WERI-Rb-1 (cell line): ENCODE data around the gene CPLX4.

Experiments used
- DNase-seq: peaks from one replicate; pipeline ENCODE4 v3.0.0-alpha.2; 2020
- H3K27ac ChIP-seq: fragments of 250-450 bp; sonication (Bioruptor Pico); 2 replicates; pipeline ENCODE4 v1.5.1; 2020; ENCODE audit warnings: mild to moderate bottlenecking, moderate library complexity
- H3K27me3 ChIP-seq: fragments of 250-450 bp; sonication (Bioruptor Pico); 2 replicates; pipeline ENCODE4 v1.5.1; 2021; ENCODE audit warnings: mild to moderate bottlenecking, low read depth, moderate library complexity; ENCODE audit not compliant: insufficient read depth, severe bottlenecking
- H3K36me3 ChIP-seq: fragments of 250-450 bp; sonication (Bioruptor Pico); 2 replicates; pipeline ENCODE4 v1.5.1; 2020; ENCODE audit warnings: mild to moderate bottlenecking, moderate library complexity
- H3K4me3 ChIP-seq: 2 replicates; pipeline ENCODE4 v1.5.1; 2011; ENCODE audit warnings: low read depth, mild to moderate bottlenecking, control low read depth, low read length
- H3K9me3 ChIP-seq: fragments of 250-450 bp; sonication (Bioruptor Pico); 2 replicates; pipeline ENCODE4 v1.5.1; 2021; ENCODE audit warnings: mild to moderate bottlenecking, moderate library complexity; ENCODE audit not compliant: severe bottlenecking
- CTCF ChIP-seq: IDR thresholded peaks from 2 replicates; pipeline ENCODE4 v1.5.1; 2011; ENCODE audit warnings: low read depth, mild to moderate bottlenecking, control low read depth, inconsistent platforms, low read length

The CPLX4 gene

DNA sequence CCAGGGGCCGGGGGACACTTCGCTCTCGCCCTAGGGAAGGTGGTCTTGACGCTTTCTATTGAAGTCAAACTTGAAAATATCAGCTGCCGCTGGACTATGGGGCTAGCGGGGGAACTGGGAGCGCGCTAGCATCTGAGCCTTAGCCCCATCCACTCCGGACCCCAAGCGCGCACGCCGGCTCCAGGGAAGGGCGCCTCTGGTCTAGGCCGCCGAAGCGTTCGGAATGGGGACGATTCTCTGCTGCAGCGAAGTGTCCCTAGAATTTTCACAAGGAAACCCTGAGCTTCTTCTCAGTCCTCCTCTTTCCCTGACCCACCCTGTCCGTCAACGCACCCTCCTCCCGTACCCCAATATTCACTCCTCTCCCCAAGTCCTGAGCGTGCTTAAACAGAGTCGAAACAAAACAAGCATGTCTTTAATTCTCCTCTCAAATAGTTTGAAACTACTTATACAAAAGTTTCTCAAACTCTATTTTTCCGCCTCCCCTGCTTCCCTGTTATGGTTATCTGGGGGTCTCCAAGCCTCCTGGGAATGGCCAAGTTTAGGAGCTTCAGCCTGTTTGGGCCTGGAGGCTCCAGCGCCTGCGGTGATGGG, 50.2 kb downstream of the CPLX4 start:
- no peak for TF ChIP-seq CTCF
- H3K27ac ChIP-seq = no peak overlapping the region
- peaks cover 5% of the 10 kb centered on the region for H3K9me3 ChIP-seq
- no peak for DNase-seq
- no peaks in the 10 kb centered on the region for H3K27me3 ChIP-seq
- H3K4me3 ChIP-seq = no peak overlapping the region
- peaks cover 64% of the 10 kb centered on the region for H3K36me3 ChIP-seq

GRCh38 chr18:59267503-59268126, 50.8 kb downstream of the CPLX4 start:
- H3K27ac ChIP-seq = peak overlapping the region; percentile 60
- peaks cover 5% of the 10 kb centered on the region for H3K9me3 ChIP-seq
- no peak overlapping the region for H3K4me3 ChIP-seq
- no peak for DNase-seq
- no peak for TF ChIP-seq CTCF
- no peaks in the 10 kb centered on the region for H3K27me3 ChIP-seq
- H3K36me3 ChIP-seq = peaks cover 59% of the 10 kb centered on the region

DNA sequence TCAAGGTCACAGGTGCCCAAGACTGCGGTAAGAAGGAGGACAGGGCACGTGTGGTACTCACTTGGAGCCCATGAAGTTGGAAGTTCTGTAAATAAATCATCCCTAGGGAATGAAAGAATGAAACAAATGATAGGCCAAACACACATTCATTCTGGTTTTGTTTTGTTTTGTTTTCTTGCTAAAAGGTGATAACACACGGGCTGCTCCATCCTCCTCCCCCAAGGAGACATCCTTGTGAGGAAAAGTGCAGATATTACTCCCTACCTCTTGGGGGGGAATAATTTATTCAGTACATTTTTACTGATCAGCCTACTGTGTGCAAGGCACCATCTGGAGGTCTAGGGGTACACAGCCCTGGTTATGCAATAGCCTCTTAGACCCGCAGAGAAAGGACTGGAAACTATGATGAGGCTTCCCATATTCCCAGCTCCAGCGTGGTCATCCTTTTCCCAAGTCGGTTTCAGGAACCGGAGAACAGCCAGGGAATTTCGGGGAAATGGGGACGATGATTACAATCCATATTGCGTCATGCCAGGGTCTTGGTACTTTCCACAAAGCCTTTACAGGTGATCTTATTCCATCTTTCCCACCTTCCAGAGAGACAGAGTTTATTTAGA, 51.5 kb downstream of the CPLX4 start:
- Histone ChIP-seq H3K36me3 (peaks cover 53% of the 10 kb centered on the region), H3K9me3 (peaks cover 11% of the 10 kb centered on the region), H3K27ac (peak overlapping the region; percentile 60), H3K27me3 (no peaks in the 10 kb centered on the region), H3K4me3 (no peak overlapping the region)
- no peak for TF ChIP-seq CTCF
- no peak for DNase-seq

DNA sequence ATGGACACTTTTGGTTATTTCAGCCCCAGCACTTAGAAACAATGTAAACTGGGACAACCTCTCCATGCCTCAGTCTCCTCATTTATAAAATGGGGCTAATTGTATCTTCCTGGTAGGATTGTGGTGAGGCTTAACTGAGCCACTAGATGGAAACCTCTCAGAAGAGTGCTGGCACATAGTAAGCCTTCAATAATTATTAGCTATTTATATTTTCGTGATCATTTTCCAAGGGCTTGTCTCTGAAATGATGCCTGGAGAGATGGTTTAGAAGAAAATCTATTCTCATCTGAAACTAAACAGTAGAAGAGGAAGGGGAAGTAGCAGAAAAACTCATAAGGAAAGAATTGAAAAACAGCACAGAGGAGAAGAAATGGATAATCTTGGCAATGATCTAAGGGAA, 52.0 kb downstream of the CPLX4 start:
- H3K9me3 ChIP-seq = peaks cover 11% of the 10 kb centered on the region
- H3K27me3 ChIP-seq = no peaks in the 10 kb centered on the region
- no peak for TF ChIP-seq CTCF
- no peak overlapping the region; the same call in 1 of the 2 replicates for H3K4me3 ChIP-seq
- DNase-seq = no peak
- peaks cover 48% of the 10 kb centered on the region for H3K36me3 ChIP-seq
- H3K27ac ChIP-seq = peak overlapping the region; percentile 60

DNA sequence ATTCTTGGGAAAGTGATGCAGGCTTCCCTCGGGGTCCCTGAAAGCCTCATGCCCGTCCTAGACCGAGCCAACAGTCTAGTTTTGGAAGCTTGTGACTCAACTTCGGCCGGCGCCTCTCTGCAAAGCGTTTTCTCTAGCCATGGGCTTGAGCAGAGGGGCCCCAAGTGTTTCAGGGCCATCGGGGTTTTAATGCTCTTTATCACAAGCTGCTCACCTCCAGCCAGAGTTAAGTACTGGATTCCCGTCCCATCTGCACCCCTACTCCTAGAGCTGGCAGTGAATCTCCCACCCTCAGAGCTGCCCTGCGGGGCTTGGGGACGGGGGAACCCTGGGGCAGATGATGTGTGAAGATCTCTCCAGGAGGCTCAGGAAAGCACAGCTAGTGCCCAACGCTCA, 52.5 kb downstream of the CPLX4 start:
- peaks cover 43% of the 10 kb centered on the region for H3K36me3 ChIP-seq
- H3K9me3 ChIP-seq = peaks cover 11% of the 10 kb centered on the region
- no peak for TF ChIP-seq CTCF
- peak; percentile 84 for DNase-seq
- no peaks in the 10 kb centered on the region for H3K27me3 ChIP-seq
- peak overlapping the region; percentile 60 for H3K27ac ChIP-seq
- H3K4me3 ChIP-seq = peak overlapping the region; percentile 33
